NOMO-1 (cell line): ENCODE results near the gene TMEM179.

ENCODE experiments used
- DNase-seq, 2 experiments: peaks; one replicate each; lab custom pipeline; 2025; ENCODE audit not compliant: unreplicated experiment in 2 of 2; lab: John Stamatoyannopoulos, UW

TMEM179 gene

DNA sequence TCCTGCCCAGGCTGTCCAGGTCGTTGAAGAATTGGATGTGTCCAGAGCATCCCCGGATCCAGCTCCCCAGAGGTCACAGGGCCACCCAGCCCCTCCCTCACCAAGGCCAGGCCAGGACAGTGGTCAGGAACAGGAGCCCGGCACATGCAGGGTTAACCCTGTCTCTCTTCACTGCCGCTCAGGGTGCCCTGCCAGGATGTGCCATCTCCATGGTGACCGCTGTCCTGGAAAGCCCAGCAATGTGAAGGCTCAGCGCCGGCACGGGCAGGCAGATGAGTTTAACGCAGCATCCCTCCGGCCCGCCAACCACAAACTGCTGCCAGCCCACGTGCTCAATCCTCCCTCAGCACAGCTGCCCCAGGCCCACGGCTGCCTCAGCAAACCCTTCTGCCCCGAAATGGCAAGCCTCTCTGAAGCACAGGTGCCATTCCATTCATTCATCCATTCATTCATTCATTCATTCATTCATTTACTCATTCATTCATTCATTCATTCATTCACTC, 4.4 kb downstream of the TMEM179 start:
- DNase-seq, result no peak

DNA sequence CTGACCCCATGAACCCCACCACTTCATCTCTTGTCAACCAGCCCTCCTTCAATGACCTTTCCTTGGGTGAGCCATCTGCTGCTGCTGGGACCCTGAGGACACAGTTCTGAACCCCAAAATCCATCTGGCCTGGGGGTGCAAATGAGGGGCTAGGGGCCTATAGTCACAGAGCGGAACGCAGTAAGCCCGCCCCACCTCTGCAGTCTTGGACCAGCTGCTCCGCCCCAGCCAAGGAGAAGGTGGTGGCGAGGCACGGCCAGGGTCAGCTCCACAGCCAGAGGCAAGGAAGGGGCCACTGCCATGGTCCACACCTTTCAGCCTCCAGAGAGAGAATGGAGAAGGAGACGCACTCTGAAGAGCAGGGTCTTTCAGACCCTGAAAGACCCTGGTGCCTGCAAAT, 5.1 kb downstream of the TMEM179 start:
- DNase-seq, result no peak

DNA sequence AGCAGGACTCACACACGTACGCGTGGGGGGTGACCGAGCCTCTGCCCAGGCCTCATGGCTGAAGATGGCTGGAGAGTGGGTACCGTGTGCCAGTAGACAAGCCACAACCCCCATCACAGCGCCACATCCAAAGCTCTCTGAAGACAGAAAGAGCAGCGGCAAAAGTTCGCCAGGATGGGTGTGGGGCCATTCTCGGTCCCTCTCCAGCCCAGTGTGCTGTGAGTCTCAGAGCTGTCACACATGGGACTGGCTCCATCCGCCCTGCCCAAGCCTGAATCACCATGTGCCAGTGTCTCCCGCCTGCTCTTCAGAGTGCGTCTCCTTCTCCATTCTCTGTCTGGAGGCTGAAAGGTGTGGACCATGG, 5.7 kb downstream of the TMEM179 start:
- DNase-seq, result no peak

DNA sequence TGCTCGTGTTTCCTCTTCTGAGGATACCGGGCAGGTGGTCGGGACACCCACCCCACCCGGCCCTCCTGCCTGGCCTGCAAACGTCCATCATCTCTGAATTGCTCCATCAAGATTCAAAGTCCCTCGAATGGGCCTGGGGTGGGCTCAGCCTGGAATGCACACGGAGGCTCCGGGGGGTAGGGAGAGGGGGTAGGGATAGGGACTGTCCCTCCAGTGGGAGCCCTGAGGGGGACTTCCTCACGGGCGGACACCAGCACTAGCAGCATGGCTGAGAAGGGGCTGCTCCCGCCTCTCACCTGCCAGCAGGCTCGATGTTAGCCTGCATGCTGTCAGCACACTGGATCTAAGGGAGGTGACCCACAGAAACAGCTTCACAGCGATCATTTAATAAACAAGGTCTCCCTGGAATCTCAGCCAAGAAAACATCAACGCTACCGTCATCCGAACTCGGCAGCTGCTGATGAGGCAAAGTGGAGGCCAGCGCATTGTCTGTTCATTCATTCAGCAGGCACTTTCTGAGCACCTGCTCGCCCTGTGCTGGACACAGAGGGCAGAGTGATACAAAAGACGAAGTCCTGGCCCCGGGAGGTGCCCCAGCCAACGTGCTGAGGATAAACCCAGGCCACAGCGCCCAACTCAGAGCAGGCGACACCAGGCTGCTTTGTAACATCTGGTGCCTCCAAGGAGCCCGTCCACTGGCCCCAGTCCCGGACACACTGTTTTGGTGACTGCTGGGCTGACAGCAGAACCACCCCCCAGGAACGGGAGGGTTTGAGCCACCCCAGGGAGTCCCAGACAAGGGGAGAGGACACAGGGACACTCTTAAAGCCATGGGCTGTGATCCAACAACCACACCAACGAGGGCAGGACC, 6.3 kb downstream of the TMEM179 start:
- no peak for DNase-seq

DNA sequence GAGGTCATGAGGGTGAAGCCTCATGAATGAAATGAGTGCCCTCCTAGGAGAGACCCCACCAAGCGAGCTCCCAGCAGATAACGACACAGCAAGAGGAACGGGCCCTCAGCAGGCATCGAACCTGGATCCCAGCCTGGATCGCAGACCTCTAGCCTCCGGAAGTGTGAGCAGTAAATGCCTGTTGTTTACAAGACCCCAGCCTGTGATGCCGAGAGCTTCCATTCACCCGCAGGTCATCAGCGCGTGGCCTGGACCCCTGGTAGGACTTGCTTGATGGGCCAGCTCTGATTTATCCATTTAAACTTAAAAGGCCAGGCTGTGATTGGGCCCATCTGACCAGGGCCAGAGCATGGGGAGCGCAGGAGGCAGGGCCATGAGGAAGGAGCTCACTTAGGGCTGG, 7.0 kb downstream of the TMEM179 start:
- no peak for DNase-seq

DNA sequence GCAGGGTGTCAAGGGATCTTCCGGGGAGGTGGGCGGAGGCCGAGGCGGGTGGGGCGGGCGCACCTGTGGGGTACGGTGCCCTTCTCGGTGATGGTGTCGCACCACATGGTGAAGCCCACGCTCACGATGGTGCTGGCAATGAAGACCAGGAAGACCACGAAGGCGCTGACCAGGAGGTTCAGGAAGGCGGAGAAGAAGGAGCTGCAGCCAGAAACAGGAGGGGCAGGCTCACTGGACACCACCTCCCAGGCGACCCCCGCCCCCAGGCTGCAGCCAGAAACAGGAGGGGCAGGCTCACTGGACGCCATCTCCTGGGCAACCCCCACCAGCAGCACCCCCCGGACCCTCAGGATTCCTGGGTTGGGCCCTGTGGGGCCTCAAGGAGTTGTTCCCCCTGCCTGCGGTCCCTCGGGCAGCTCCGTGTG, 7.6 kb downstream of the TMEM179 start:
- no peak for DNase-seq

DNA sequence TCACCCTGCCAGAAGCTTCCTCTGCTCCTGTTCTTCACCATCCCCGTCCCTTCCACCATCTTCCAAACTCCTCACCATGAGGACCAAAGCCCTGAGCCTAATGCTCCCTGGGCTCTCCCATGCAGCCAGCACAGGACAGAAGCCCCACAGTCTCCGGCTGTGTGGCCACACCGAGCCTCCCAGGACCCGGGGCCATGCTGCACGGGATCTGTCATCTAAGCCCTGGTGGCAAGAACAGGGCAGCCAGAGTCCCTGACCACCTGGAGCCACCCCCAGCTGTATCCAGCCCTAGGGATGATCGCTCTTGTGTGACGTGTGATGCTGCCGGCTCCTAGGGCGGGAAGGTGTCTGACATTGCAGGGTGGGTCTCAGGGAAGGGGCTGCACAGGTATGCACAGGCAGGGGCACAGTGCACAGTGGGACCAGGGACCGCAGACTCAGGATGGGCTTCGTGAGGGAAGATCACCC, 8.1 kb downstream of the TMEM179 start:
- DNase-seq, result no peak

DNA sequence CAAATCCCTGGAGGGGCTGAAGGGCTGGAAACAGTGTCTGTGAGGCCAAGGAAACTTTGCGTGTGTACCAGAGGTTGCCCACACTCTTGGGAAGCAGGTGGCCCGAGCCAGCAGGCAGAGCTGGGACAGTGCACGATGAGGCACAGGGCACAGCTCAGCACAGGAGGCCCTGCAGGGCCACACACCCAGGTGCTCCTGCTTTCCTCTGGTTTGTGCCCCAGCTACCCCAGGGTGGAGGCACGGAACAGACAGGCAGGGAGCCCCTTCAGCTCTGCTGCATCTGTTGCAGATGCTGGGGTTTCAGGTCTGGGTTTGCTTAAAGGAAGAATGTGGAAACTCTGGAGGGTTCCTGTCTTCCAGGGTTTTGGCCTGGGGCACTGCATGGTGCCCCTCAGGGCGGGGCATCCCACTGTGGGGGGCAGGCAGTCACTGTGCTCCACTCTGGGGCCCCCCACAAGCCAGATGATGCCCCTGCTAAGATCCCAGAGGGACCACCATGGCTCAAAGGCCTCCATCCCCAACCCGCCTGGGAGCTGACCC, 8.6 kb downstream of the TMEM179 start:
- DNase-seq, result no peak

DNA sequence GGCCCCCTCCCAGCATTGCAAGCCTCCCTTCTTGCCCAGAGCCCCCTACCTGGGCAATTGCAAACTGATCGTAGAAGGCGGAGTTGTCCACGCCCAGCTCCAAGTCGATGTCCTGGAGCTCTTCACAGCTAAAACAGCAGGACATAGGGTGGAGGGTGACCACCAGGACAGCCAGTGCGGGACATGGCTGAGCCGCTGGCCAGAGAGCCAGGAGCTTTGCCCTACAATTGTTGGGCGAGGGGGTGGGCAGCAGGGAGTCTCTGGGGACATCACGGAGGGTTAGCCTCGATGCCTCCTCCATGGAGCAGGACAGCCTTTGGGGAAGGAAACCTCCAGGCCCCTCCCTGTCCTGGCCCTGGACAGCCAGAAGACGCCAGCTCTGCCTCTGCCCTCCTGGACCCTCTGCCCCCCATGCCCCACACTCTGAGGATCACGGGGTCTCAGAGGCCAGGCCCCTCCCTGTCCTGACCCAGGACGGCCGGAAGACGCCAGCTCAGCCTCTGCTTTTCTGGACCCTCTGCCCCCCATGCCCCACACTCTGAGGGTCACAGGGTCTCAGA, 9.4 kb downstream of the TMEM179 start:
- DNase-seq, result no peak

DNA sequence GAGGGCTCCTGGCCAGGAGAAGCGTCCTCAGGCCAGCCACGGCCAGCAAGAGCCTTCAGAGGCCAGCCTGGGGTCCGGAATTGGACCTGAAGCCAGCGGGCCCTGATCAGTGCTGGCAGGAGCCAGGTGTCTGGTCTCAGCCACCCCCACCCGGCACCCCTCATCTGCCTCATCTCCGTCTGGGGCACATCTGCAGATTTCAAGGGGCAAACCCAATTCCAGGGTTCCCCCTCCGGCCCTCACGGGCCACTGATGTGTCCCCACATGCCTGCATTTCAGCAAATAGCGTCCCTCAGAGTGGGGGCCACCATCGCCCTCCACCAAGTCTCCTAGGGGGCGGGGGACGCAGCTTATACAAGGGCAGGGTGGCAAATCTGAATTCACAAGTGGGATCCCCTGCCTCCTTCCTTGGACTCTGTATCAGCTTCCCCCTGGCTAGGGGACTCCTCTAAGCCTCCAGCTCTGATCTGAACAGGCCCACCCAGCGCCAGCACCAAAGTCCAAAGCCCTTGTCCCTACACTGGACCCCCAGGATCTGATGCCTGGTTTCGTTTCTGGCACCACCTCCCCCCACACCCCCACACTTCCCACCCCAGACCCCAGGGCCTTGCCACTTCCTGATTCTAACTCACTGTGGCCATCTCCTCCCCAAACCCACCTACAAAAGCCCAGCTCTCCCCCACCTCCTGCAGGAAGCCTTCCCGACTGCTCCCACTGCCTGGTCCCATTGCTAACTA, 10.1 kb downstream of the TMEM179 start:
- DNase-seq, result no peak

DNA sequence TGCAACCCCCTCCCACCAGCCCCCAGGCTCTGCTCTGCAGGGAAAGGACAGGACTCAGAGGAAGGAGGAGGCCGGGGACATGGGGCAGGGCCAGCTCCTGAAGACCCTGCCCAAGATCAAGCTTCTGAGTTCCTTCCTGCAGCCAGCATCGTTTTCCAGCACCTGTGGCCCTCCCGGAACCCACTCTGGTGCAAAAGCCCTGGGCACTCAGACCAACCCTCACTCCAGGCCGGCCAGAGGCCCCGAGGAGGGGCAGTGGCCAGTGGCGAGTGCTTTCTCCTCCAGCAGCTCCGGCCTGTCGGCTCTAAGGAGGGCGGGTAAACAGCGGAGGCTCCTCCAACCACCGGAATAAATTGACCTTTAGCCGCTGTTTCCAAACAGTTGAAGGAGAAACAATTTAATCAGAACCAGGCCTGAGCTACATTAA, 10.8 kb downstream of the TMEM179 start:
- DNase-seq, result no peak

DNA sequence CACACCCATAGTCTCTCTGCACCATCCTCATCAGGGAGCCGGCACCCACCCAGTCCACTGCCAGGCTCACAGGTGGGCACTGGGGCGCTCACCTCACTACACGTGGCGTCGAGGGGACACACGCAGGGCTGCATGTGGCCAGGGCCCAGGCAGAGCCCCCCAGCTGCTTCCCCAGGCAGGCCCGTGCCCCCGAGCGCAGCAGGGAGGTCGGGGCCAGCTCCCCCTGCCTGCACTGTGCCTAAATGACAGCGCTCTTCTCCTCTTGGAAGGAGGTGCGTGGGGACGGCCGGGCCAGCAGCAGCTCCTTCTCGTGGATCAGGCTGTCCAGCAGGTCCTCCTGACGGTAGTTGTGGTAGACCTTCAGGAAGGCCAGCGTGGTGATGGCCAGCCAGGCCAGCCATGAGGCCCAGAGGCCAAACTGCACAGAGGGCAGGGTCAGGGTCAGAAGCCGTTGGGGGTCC, 11.3 kb downstream of the TMEM179 start:
- no peak for DNase-seq

DNA sequence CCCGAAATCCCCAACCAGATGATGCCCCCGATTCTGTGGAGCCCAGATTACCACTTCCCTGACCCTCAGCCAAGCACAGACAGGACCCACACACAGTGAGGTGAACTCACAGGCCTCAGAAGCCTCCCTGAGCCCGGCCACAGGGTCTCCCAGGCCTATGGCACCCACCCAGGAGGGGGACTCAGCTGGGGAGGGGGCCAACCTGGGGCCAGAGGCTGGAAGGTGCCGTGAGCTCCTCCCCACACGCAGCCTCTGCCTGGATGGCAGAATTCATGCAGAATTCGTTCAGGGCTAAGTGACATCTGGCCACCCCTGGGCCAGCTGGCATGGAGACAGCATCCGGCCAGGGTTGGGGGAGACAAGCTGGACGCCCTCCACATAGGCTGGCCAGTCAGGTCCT, 11.8 kb downstream of the TMEM179 start:
- no peak for DNase-seq

DNA sequence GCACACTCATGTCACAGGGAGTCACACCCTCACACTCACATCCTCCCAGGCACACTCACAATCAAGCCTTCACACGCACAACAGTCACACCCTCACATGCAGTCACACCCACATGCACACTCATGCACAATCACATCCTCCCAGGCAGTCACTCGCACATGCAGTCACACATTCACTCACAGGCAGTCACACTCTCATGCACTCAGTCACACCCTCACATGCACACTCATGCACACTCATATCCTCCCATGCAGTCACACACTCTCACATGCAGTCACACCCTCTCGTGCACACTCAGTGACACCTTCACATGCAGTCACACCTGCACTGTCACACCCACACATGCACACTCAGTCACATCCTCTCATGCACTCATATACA, 12.3 kb downstream of the TMEM179 start:
- no peak for DNase-seq

DNA sequence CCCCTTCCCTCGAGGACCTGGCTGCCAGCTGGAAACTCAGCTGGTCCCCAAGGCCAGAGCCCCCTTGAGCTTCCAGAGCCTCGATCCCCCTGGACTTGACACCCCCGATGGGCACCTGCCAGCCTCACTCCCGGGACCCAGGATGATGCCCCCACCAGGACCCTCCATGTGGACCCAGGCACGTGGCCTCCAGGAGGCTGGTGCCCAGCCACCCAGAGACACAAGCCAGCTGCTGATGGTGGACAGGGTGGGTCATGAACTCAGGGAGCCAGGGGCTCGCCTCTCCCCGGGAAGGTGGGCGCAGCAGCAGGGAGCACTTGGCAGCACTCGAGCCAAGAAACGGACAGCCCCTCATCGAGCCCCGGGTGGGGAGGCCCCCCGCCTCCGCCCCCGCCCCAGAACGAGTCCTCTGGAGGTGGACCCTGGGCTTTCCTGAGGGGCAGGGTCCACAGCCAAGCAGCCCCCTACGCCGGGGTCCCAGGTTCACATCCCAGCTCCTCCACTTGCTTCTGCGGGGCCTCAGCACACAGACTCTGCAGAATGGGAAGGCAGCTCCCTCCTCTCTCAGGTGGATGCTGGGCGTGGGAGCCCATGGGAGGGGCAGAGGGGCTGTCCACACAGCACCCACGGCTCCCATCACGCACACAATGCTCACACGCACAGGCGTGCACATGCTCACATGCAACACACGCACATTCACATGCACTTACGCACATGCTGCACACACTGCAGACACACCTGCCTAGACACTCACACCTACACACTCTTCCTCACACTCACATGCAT, 12.9 kb downstream of the TMEM179 start:
- DNase-seq, result no peak

DNA sequence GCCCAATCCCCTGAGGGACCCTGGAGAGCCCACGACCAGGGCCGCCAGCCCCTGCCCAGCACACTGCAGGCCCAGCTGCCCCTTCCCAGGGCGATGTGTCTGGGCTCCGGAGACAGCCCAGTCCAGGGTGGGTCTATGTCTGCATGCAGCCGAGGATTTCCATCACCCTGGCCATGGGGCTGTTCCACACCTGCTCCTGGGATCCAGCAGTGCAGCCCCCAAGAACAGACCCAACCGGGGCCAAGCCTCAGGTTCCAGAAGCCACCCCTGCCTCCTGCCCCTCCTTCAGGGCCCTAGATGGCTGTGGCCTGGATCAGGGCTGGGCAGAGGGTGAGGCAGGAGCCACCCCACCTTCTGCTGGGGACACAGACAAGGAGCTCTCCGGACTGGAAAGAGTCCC, 13.5 kb downstream of the TMEM179 start:
- DNase-seq, result no peak

DNA sequence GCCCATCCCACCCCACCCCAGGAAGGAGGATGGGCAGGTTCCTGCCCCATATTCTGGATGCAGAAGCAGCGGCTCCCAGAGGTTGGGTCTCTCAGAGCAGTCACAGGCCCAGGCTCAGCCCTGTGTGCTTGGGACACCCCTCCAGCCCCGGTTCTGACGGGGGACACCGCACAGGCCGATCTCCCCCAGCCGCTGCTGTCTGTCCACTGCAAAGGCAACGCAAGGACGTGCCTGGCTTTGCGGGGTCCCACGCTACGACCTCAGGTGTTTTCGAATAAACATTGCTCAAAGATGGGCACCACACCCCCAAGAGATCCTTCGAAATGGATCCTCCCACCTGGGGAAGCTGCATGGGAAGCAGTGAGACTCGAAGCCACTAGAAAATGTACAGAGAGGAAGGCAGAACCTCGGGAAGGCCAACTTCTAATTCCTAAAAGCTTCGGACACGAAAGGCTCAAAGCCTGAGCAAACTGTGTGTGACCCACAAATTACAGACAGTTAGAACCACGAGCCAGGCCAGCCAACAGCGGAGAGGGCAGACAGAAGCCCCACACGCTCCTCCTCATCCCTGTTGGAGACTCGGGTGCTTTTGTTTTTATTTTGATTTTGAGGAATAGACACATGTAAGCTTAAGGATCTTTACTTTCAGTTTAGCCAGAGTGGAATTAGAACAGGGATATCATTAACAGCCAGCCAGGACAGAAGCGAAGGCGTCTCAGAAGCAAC, 14.2 kb downstream of the TMEM179 start:
- no peak for DNase-seq

DNA sequence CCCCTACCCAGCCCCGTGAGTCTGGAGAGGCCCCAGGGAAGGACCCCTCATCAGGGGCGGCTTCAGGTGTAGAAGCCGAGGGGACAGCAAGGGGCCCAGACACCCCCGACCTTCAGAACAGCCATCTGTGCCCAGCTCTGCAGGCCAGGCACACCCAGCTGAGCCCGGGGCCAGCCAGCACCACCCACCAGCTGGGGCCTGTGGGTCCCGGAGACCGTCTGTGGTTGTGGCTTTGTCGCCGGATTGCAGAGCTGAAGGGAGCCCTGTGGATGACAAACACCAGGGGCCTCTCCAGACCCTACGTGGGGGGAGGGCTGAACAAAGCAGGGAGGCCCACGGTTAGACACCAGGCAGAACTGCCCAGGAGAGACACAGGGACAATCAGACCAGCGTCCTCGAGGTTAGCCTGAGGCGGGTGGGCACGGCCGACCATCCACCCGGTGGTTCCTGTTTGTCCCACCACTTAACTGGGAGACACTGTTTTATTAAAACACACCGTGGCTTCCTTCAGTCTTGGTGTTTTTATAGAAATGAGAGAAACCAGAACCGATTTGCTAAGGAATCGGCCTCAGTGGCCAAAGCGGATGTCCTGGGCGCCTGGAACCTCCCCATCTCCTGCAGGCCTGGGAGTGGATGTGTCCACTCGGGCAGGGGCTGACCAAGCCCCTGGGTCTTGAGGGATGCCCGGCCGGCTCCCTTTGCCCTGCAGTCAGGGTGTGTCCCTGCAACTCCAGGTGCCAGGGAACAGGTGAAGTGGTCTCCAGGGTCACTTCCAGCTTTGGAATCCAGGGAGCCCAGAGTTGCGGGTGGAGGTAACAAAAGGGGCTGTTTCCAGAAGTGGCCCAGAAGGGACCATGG, 15.0 kb downstream of the TMEM179 start:
- no peak for DNase-seq
